Duodenal mucosa (tissue), 2 donors: ENCODE results near the gene BRINP3.

Experiments
- H3K27ac ChIP-seq: one replicate; pipeline ENCODE4 v1.7.0; 2013; ENCODE audit warnings: low read depth, low read length
- H3K27me3 ChIP-seq, 2 donors: one replicate each; pipeline ENCODE4 v1.7.0; 2013; ENCODE audit warnings: low read length in 2 of 2, control low read depth in 1 of 2; ENCODE audit not compliant: insufficient read depth in 2 of 2, control insufficient read depth in 1 of 2
- H3K36me3 ChIP-seq, 2 donors: one replicate each; pipeline ENCODE4 v1.7.0; 2013; ENCODE audit warnings: low read length in 2 of 2, control low read depth in 1 of 2; ENCODE audit not compliant: insufficient read depth in 2 of 2, control insufficient read depth in 1 of 2
- H3K4me1 ChIP-seq, 2 donors: one replicate each; pipeline ENCODE4 v1.7.0; 2013; ENCODE audit warnings: low read length in 2 of 2, control low read depth in 1 of 2; ENCODE audit not compliant: insufficient read depth in 2 of 2, control insufficient read depth in 1 of 2
- H3K4me3 ChIP-seq, 2 donors: one replicate each; pipeline ENCODE4 v1.7.0; 2013; ENCODE audit warnings: low read length in 2 of 2, low read depth in 1 of 2
- H3K9ac ChIP-seq, 2 donors: one replicate each; pipeline ENCODE4 v1.7.0; 2013; ENCODE audit warnings: low read length in 2 of 2, low read depth in 1 of 2
- H3K9me3 ChIP-seq, 2 donors: one replicate each; pipeline ENCODE4 v1.7.0; 2013; ENCODE audit warnings: low read length in 2 of 2, control low read depth in 1 of 2; ENCODE audit not compliant: control insufficient read depth in 1 of 2

BRINP3 gene

DNA sequence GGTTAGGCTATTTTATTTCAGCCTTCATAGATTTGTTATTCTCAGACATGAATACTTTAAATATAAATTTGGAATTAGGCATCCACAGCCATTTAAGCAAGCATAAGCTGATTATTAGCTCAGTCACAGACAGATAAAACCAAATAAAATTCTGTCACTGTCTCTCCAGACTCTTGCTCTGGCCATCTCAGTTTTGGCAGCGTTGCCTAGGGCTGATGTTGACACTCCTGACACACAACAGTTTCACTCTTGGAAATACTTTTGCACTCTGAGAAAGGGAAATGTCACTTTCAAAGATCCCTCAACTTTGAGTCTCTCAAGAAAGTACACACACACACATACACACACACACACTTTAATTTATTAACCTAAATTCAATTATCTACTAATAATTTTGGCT, 372.7 kb downstream of the BRINP3 start:
- Histone ChIP-seq H3K27me3 (no peaks in the 10 kb centered on the region), H3K9ac (no peak overlapping the region), H3K9me3 (no peaks in the 10 kb centered on the region), H3K4me3 (no peak overlapping the region), H3K27ac (no peak overlapping the region), H3K4me1 (no peaks in the 10 kb centered on the region), H3K36me3 (no peaks in the 10 kb centered on the region)

DNA sequence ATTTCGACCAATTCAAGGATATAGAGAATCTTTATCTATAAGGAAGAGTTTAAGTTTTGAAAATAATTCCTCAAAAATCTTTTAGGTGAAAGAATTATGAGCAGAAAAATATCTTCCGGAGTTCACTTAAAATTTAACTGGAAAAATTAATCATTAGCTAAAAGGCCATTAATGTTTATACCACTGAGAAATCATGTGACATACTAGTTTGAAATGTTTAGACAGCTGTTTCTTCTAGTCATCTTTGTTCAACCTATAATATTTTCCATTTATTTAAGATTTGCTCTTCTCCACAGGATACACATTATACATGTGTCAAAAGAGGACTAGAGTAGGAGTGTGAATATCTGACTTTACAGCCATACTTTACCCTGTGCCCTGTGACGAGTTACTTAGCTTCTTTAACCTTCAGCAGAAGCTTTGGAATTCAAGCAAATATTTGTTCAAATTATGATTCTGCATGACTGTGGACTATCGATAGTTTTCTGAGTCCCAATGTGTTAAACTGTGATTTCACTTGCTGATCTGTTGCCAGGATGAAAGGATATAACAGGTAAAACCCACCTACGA, 374.8 kb downstream of the BRINP3 start:
- H3K36me3 ChIP-seq: no peaks in the 10 kb centered on the region
- H3K4me1 ChIP-seq: no peaks in the 10 kb centered on the region
- H3K4me3 ChIP-seq: no peak overlapping the region
- H3K27ac ChIP-seq: no peak overlapping the region
- no peaks in the 10 kb centered on the region for H3K27me3 ChIP-seq
- H3K9ac ChIP-seq: no peak overlapping the region
- H3K9me3 ChIP-seq: no peaks in the 10 kb centered on the region

DNA sequence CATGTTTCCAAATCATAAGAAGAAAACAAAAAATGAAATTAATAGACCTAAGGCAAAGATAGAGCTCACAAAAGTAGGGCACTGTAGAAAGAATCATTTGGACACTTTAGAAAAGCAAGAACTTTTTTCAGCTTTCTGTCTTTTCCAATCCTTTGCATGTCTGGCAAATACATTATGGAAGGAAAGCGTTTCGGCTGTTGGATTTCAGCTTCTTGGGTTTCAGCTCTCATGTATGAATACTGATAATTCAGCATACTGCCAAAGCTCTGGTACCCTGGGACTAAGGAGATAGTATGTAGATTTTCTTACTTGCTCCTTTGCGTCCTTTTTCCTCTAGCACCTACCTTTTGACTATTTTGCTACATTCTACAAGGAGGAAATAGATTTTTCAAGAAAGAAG, 375.9 kb downstream of the BRINP3 start:
- no peak overlapping the region for H3K9ac ChIP-seq
- no peak overlapping the region for H3K27ac ChIP-seq
- no peaks in the 10 kb centered on the region for H3K9me3 ChIP-seq
- H3K27me3 ChIP-seq: no peaks in the 10 kb centered on the region
- H3K36me3 ChIP-seq: no peaks in the 10 kb centered on the region
- no peak overlapping the region for H3K4me3 ChIP-seq
- H3K4me1 ChIP-seq: no peaks in the 10 kb centered on the region

DNA sequence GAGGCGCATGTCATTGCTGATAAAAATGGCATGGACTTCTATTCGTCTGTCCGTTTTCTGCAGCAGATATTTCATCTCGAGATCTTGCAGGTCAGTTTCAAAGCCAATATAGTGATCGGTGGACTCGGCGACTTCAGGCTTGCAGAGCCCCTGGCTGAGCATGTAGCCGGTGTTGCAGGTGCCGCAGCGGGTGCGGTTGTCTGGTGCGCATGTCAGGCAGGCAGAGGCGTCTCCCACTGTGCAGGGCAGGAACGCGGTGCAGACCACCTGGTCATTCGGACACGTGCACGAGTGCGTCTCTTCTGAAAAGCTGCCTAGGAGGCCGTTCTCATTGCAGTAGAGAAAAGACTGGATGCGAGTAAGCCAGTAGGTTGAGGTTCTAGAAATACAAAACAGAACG, 378.9 kb downstream of the BRINP3 start:
- H3K36me3 ChIP-seq: no peaks in the 10 kb centered on the region
- no peaks in the 10 kb centered on the region for H3K4me1 ChIP-seq
- H3K27me3 ChIP-seq: no peaks in the 10 kb centered on the region
- no peak overlapping the region for H3K9ac ChIP-seq
- H3K4me3 ChIP-seq: no peak overlapping the region
- H3K9me3 ChIP-seq: no peaks in the 10 kb centered on the region
- H3K27ac ChIP-seq: no peak overlapping the region

DNA sequence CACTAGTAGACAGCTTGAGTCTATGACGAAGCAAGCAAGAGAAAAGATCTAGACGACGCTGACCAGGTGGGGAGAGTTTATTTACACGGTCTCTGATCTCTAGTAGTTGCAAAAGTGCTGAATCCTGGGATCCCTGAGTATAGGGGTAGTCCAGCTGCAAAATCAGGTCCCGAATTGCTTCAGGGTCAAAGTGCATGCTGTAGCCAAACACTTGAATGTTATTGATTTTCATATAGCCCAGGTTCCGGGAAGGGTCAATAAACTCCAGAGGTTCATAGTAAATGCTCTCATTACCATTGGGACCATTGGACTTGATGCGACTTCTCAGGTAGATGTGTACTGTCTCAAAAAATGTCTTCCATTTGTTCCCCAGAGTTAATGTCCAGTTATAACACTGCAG, 379.6 kb downstream of the BRINP3 start:
- no peak overlapping the region for H3K4me3 ChIP-seq
- no peak overlapping the region for H3K9ac ChIP-seq
- H3K27ac ChIP-seq: no peak overlapping the region
- H3K27me3 ChIP-seq: no peaks in the 10 kb centered on the region
- no peaks in the 10 kb centered on the region for H3K9me3 ChIP-seq
- H3K4me1 ChIP-seq: no peaks in the 10 kb centered on the region
- no peaks in the 10 kb centered on the region for H3K36me3 ChIP-seq

DNA sequence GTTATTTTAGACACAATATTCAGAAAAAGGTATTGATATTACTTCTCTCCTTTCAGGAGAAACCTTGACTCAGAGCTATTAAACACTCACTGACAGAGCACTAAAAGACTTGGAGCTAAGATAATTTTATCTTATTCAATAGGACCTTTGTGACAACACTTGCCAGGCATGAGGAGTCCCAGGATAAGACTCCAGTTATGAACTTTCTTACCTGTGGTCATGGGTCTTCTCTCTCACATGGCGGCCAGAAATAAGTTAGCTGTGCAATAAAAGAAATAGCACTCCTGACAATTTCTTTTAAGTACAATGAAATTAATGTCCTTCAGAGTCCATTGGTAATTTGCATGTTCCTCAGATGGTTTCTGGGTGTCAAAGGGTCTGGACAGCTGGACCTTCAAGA, 382.1 kb downstream of the BRINP3 start:
- H3K4me3 ChIP-seq: no peak overlapping the region
- H3K27ac ChIP-seq: no peak overlapping the region
- H3K36me3 ChIP-seq: no peaks in the 10 kb centered on the region
- no peaks in the 10 kb centered on the region for H3K9me3 ChIP-seq
- H3K4me1 ChIP-seq: no peaks in the 10 kb centered on the region
- no peak overlapping the region for H3K9ac ChIP-seq
- H3K27me3 ChIP-seq: no peaks in the 10 kb centered on the region

DNA sequence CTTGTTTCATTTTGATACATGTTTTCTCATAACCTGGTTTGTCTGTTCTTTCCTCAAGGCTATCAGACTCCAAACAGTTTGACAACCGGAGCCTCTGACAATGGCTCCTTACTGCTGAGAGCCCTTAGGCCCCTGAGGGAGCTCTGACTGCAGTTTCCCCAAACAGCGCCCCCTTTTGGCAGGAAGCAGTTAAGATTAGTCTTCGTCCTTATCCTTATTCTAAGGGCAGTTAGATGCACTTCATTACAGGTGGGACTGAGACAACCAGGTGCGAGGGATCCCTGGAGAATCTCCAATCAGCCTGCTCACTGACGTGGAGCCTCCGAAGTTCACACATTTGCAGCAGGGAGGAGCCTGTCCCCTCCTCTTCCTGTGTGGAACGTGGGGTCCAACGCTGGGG, 393.1 kb downstream of the BRINP3 start:
- H3K9me3 ChIP-seq: no peaks in the 10 kb centered on the region
- no peaks in the 10 kb centered on the region for H3K4me1 ChIP-seq
- H3K36me3 ChIP-seq: no peaks in the 10 kb centered on the region
- no peak overlapping the region for H3K27ac ChIP-seq
- H3K4me3 ChIP-seq: no peak overlapping the region
- no peak overlapping the region for H3K9ac ChIP-seq
- no peaks in the 10 kb centered on the region for H3K27me3 ChIP-seq

DNA sequence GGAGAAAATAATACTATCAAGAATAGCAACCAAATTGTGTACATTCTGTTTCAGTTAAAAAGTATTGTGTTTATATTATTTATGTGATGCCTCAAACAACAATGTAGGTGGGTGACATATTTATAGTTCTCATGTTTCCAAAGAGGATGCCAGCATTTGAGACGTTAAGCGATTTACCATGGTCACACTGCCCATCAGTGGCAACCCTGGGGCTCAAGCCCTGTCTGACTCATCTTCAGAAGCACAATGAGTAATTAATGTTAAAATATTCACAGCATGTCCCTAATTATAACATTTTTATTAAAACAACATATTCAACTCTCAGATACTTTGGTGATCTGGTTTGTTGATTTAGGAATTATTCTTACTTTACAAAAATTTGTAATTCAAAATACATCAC, 409.4 kb downstream of the BRINP3 start:
- H3K36me3 ChIP-seq: no peaks in the 10 kb centered on the region
- no peaks in the 10 kb centered on the region for H3K9me3 ChIP-seq
- H3K27me3 ChIP-seq: no peaks in the 10 kb centered on the region
- no peaks in the 10 kb centered on the region for H3K4me1 ChIP-seq
- no peak overlapping the region for H3K27ac ChIP-seq
- H3K9ac ChIP-seq: no peak overlapping the region
- no peak overlapping the region for H3K4me3 ChIP-seq

DNA sequence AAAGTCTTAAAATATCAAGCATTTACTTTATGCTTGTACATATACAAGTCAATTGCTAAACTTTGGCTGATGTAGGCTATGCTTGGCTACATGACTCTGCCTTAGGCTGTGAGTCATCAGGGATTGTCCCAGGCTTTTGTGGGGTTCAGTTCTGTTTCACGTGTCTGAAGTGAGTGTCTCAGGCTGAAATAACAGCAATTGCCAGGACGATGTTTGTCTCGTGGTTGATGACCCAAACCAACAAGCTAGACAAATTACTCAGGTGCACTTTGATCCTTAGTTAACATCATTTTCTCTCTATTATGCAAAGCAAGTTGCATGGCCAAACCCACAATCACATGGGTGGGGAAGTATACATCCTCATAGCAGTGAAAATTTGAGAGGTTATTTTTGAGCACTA, 410.1 kb downstream of the BRINP3 start:
- H3K4me3 ChIP-seq: no peak overlapping the region
- no peaks in the 10 kb centered on the region for H3K9me3 ChIP-seq
- H3K27me3 ChIP-seq: no peaks in the 10 kb centered on the region
- H3K27ac ChIP-seq: no peak overlapping the region
- no peaks in the 10 kb centered on the region for H3K4me1 ChIP-seq
- no peaks in the 10 kb centered on the region for H3K36me3 ChIP-seq
- no peak overlapping the region for H3K9ac ChIP-seq

DNA sequence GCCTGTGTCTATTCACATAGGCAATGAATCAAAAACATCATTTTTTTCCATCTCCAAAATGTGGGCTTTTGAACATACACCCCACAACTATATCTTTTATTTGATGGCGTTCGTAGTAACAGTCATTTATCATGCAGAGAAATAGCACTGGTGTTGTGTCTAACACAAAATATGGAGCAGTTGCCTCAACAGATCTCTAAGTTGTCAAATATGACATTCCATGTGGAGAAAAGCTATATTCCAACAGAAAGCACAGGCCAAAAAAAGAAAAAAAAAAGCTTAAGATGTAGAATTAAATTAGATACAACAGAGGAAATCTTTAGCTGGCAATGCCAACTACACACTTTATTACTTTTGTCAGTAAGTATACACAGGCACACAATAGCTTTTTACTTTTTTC, 411.7 kb downstream of the BRINP3 start:
- Histone ChIP-seq H3K27ac (no peak overlapping the region), H3K4me3 (no peak overlapping the region), H3K9ac (no peak overlapping the region), H3K4me1 (no peaks in the 10 kb centered on the region), H3K27me3 (no peaks in the 10 kb centered on the region), H3K36me3 (no peaks in the 10 kb centered on the region), H3K9me3 (no peaks in the 10 kb centered on the region)

DNA sequence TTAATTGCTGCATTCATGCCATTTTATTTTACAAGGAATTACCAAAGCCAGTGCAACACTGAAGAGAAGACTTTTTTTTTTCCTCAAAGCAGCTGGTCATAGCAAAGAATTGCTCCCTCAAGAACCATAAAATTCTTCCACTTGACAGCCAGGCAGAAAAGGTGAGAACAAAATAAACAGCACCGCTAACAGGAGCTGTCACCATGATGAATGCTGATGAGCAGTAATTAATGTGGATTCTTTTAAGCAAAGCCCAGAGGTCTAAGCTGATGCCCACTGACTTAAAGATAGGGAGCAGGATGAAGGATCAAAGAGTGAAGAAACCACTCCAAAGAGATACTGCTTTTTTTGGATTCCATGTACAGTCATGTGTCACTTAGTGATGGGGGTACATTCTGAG, 428.4 kb downstream of the BRINP3 start:
- Histone ChIP-seq H3K27me3 (no peaks in the 10 kb centered on the region), H3K4me3 (no peak overlapping the region), H3K9ac (no peak overlapping the region), H3K36me3 (no peaks in the 10 kb centered on the region), H3K27ac (no peak overlapping the region), H3K4me1 (no peaks in the 10 kb centered on the region), H3K9me3 (peaks cover 0 to 12% of the 10 kb centered on the region in 2 donors)
